GM23248 (cell line): ENCODE measurements around the gene STEAP3. TPM values are rescaled to one million over a fixed set of nuclear protein-coding genes. Genes with fewer than 3 reads are reported as not detected.

ENCODE experiments used
- DNase-seq: peaks from one replicate; pipeline ENCODE4 v3.0.0-alpha.2; 2015
- H2AFZ ChIP-seq: fragments of 200-600 bp; sonication (generic); 2 replicates; pipeline ENCODE4 v1.6.1; 2016; ENCODE audit warnings: antibody characterized with exemption
- H3F3A ChIP-seq: fragments of 200-600 bp; sonication (generic); 2 replicates; pipeline ENCODE4 v1.6.1; 2016; ENCODE audit warnings: mild to moderate bottlenecking, antibody characterized with exemption, mixed run types; ENCODE audit not compliant: insufficient read depth
- H3K27ac ChIP-seq: fragments of 200-600 bp; sonication (generic); 2 replicates; pipeline ENCODE4 v1.5.1; 2016; ENCODE audit warnings: mild to moderate bottlenecking
- H3K27me3 ChIP-seq: fragments of 200-600 bp; sonication (generic); replicated peaks from 2 replicates; pipeline ENCODE4 v1.6.1; 2016; ENCODE audit warnings: mild to moderate bottlenecking; ENCODE audit not compliant: insufficient read depth
- H3K36me3 ChIP-seq: fragments of 200-600 bp; sonication (generic); 2 replicates; pipeline ENCODE4 v1.6.1; 2016; ENCODE audit warnings: low read depth, mild to moderate bottlenecking
- H3K4me1 ChIP-seq: fragments of 200-600 bp; sonication (generic); 2 replicates; pipeline ENCODE4 v1.6.1; 2016; ENCODE audit warnings: mild to moderate bottlenecking; ENCODE audit not compliant: insufficient read depth
- H3K4me2 ChIP-seq: fragments of 200-600 bp; sonication (generic); one replicate; pipeline ENCODE4 v1.6.1; 2016; ENCODE audit warnings: mild to moderate bottlenecking; ENCODE audit not compliant: unreplicated experiment
- H3K4me3 ChIP-seq: fragments of 200-600 bp; sonication (generic); 2 replicates; pipeline ENCODE4 v1.5.1; 2016; ENCODE audit warnings: mild to moderate bottlenecking
- H3K79me2 ChIP-seq: fragments of 200-600 bp; sonication (generic); 2 replicates; pipeline ENCODE4 v1.6.1; 2016; ENCODE audit warnings: mild to moderate bottlenecking; ENCODE audit not compliant: insufficient read depth
- H3K9ac ChIP-seq: fragments of 200-600 bp; sonication (generic); 2 replicates; pipeline ENCODE4 v1.6.1; 2016; ENCODE audit warnings: mild to moderate bottlenecking
- H3K9me2 ChIP-seq: fragments of 200-600 bp; sonication (generic); 2 replicates; pipeline ENCODE4 v1.6.1; 2016; ENCODE audit warnings: mixed run types, mild to moderate bottlenecking, moderate library complexity; ENCODE audit not compliant: insufficient read depth
- H3K9me3 ChIP-seq: fragments of 200-600 bp; sonication (generic); one replicate; pipeline ENCODE4 v1.6.1; 2017; ENCODE audit warnings: low read depth
- H4K20me1 ChIP-seq: fragments of 200-600 bp; sonication (generic); 2 replicates; pipeline ENCODE4 v1.6.0; 2016; ENCODE audit not compliant: insufficient read depth
- EZH2 ChIP-seq: fragments of 200-600 bp; sonication (generic); IDR thresholded peaks from 2 replicates; pipeline ENCODE4 v1.6.1; 2018; ENCODE audit warnings: antibody characterized with exemption, mild to moderate bottlenecking; ENCODE audit not compliant: insufficient read depth, poor library complexity, severe bottlenecking
- EZH2phosphoT487 ChIP-seq: fragments of 200-600 bp; sonication (generic); IDR thresholded peaks from 2 replicates; pipeline ENCODE4 v1.6.1; 2018; ENCODE audit warnings: antibody characterized with exemption, moderate library complexity, mild to moderate bottlenecking, low read depth; ENCODE audit not compliant: insufficient read depth
- WGBS, 2 experiments: methylation state at CpG; one replicate each; pipeline ENCODE4 v1.1.6; 2015 to 2017; ENCODE audit warnings: low lambda C conversion rate in 2 of 2, low coverage in 1 of 2; ENCODE audit errors: missing lambda C conversion rate in 2 of 2; 5-methylcytosine and 5-hydroxymethylcytosine counted together
- in situ Hi-C: fragments of 300-500 bp; cut with MboI; formaldehyde crosslinking; loops from 2 replicates; pipeline ENCODE4 v1.15.0; 2020
- polyA plus RNA-seq: library from polyadenylated mRNA; unstranded; fragments of >200 nt; fragmentation: Nextera tagmentation; extraction: Ambion mirVana; gene quantifications from 2 replicates; pipeline ENCODE4 v1.2.1, GENCODE V29; 2016
- total RNA-seq: library from RNA; depleted of rRNA; stranded (reverse); fragments of >200 nt; shearing (Covaris generic); gene quantifications from 2 replicates; pipeline ENCODE4 v1.2.3, GENCODE V29; 2014

The STEAP3 gene
- total and polyA plus RNA-seq, 2 experiments from 2014 or later = 29.5 to 31.3 TPM

DNA sequence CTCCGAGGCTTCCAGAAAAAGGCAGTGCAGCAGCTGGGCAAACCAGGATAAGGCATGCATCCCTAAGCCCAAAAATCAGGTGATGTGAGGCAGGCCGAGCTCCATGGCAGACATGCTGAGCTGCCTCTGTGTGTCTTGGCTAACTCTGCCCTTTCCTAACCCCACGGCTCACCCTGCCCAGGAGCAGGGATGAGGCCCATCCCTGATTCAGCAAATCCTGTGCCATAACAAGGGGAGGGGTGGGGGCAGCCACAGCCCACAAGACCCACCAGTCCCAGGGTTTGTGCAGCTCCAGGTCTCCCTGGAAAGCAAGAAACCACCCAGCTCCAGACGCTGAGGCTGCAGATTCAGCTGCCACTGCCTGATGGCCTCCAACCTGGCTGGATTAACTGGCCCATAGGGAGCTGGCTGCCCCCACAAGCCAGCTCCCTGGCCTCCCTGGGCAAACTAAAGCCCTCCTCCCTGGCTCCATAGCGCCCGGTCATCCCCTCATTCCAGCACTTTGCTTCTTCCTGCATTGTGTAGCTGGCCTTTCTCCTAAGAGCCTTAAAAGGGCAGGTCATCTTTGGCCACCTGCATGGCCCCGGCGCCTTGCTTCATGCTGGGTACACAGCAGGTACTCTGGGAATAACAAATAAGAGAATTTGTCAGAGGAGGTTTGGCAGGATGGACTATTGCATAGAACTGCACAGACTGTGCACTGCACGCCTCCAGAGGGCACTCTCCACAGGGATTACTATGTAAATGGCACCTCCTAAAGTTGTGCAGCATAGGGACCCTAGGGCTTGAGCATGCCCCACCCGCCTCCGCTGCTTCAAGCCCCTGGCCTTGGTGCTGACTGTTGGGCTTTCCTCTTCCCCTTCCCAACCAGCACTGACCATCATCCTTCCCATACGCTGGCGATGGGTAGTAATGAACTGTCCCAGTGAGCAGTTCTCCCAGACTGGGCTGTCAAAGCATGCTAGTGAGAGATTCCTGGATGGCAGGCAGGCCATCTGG, 10.7 kb downstream of the STEAP3 start:
- peaks cover 31% of the 10 kb centered on the region for H3K4me1 ChIP-seq
- peak; percentile 28 for DNase-seq
- H3K27me3 ChIP-seq = no peaks in the 10 kb centered on the region
- no peaks in the 10 kb centered on the region for H3K9me2 ChIP-seq
- no peak overlapping the region for H3K4me3 ChIP-seq
- H3K36me3 ChIP-seq = no peaks in the 10 kb centered on the region
- no peaks in the 10 kb centered on the region for H4K20me1 ChIP-seq
- no peak overlapping the region for H3K4me2 ChIP-seq
- in situ Hi-C loops = no loop called here
- no peak overlapping the region for H3K27ac ChIP-seq
- H3K9ac ChIP-seq = no peak overlapping the region
- peaks cover 29% of the 10 kb centered on the region for H3F3A ChIP-seq
- no peaks in the 10 kb centered on the region for H3K9me3 ChIP-seq
- no peak overlapping the region for H2AFZ ChIP-seq
- TF ChIP-seq EZH2 (no peak), EZH2phosphoT487 (no peak)
- WGBS, 2 experiments = 75 to 79% methylated on average over 11 to 13 of the region's 13 CpGs
- H3K79me2 ChIP-seq = no peaks in the 10 kb centered on the region

DNA sequence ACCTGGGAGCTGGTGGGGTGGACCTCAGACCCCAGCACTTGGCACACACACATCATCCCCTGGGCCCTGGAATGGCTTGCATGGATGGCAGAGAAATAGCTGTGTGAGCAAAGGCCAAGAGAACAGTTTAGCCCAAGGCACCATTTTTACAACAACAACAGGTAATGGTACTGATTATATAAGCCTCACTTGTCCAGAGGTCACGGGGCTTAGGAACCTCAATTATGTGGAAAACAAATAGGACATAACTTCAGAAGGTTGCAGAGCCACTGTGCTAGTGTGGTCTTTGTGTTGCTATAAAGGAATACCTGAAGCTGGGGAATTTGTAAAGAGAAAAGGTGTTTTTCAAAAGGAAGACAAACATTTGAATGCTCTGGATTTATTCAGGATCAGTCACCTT, 13.2 kb downstream of the STEAP3 start:
- H3K27me3 ChIP-seq = no peaks in the 10 kb centered on the region
- DNase-seq = no peak
- no peak overlapping the region for H3K9ac ChIP-seq
- H4K20me1 ChIP-seq = no peaks in the 10 kb centered on the region
- H2AFZ ChIP-seq = no peak overlapping the region
- H3K9me2 ChIP-seq = no peaks in the 10 kb centered on the region
- no peaks in the 10 kb centered on the region; the same call in 1 of the 2 replicates for H3K79me2 ChIP-seq
- H3K9me3 ChIP-seq = no peaks in the 10 kb centered on the region
- 94 to 97% methylated on average over 1 of the region's 1 CpG for WGBS, 2 experiments
- no peak overlapping the region for H3K4me3 ChIP-seq
- TF ChIP-seq EZH2phosphoT487 (no peak), EZH2 (no peak)
- no peak overlapping the region for H3K27ac ChIP-seq
- H3K4me2 ChIP-seq = no peak overlapping the region
- peaks cover 10% of the 10 kb centered on the region for H3F3A ChIP-seq
- no peaks in the 10 kb centered on the region for H3K36me3 ChIP-seq
- H3K4me1 ChIP-seq = peaks cover 34% of the 10 kb centered on the region
- in situ Hi-C loops = no loop called here

DNA sequence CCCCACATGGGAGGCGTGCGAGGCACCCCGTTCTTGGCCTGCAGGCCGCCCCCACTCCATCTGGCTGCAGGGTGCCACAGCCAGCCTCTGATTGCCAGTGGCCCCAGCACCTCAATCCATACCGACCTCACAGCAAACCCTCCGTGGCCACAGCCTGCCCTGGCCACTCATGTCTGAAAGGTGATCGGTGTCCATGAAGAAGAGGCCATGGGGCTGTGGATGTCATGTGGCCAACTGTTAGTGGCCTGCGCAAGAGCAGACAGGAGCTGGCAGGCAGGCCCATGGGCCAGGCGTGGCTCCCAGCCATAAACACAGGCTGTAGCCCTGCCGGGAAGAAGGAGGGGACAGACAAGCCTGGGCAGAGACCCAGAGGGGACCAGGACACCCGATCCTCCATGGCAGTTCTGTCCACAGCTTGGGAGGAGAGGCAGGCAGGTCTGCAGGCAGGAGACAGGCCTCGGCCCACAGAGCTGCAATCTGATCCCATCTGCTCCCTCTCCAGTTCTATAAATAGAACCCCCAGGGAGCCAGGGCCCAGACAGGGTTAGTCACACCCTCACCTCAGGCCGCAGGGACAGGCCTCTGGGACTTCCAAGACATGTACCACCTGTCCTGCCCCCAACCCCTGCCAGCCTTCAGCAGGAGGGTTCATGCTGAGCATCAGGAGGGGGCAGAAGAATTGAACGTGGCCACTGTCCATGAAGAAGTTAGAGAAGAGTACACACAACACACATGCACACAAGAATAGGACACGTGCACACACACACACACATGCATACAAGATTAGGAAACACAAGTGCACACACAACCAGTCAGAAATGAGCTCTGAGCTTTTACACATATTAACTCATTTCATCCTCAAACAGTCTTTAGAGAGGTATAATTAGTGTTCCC, 16.9 kb downstream of the STEAP3 start:
- H3K9me3 ChIP-seq = no peaks in the 10 kb centered on the region
- H3F3A ChIP-seq = no peaks in the 10 kb centered on the region
- no peaks in the 10 kb centered on the region for H3K36me3 ChIP-seq
- H3K4me1 ChIP-seq = peaks cover 15% of the 10 kb centered on the region
- DNase-seq = peak; percentile 79
- peak overlapping the region; percentile 62 for H2AFZ ChIP-seq
- H4K20me1 ChIP-seq = no peaks in the 10 kb centered on the region
- in situ Hi-C loops = no loop called here
- H3K4me2 ChIP-seq = peak overlapping the region; percentile 66
- 58 to 63% methylated on average over 15 of the region's 15 CpGs for WGBS, 2 experiments
- H3K9me2 ChIP-seq = no peaks in the 10 kb centered on the region
- no peaks in the 10 kb centered on the region; the same call in 1 of the 2 replicates for H3K79me2 ChIP-seq
- H3K4me3 ChIP-seq = no peak overlapping the region
- H3K27me3 ChIP-seq = no peaks in the 10 kb centered on the region
- no peak overlapping the region for H3K27ac ChIP-seq
- TF ChIP-seq EZH2 (no peak), EZH2phosphoT487 (no peak)
- H3K9ac ChIP-seq = peak overlapping the region; percentile 65

DNA sequence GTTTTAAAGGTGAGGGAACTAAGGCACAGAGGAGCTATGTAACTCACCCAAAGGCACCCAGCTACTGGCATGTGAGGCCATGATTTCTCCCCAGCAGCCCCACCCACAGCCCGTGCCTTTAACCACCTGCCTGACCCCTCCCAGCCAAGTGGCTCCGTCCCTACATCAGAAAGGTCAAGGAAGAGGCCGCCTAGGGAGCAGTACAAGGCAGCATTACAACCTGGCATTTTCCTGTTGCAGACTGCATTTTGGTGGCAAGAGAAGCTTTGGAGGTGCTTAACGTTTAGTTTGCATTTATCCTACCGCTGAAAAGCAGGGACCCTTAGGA, 17.5 kb downstream of the STEAP3 start:
- H3K4me3 ChIP-seq = no peak overlapping the region
- in situ Hi-C loops = no loop called here
- H4K20me1 ChIP-seq = no peaks in the 10 kb centered on the region
- H3F3A ChIP-seq = no peaks in the 10 kb centered on the region
- H3K9me2 ChIP-seq = no peaks in the 10 kb centered on the region
- no peak overlapping the region for H3K4me2 ChIP-seq
- H3K9me3 ChIP-seq = no peaks in the 10 kb centered on the region
- H3K27me3 ChIP-seq = no peaks in the 10 kb centered on the region
- no peak for DNase-seq
- H3K9ac ChIP-seq = no peak overlapping the region
- no peak overlapping the region for H3K27ac ChIP-seq
- H3K36me3 ChIP-seq = peaks cover 4% of the 10 kb centered on the region; the same call in 1 of the 2 replicates
- no peaks in the 10 kb centered on the region; the same call in 1 of the 2 replicates for H3K79me2 ChIP-seq
- H3K4me1 ChIP-seq = peaks cover 15% of the 10 kb centered on the region
- H2AFZ ChIP-seq = no peak overlapping the region
- WGBS, 2 experiments = 73 to 78% methylated on average over 5 of the region's 5 CpGs
- TF ChIP-seq EZH2phosphoT487 = no peak
- no peak for TF ChIP-seq EZH2
